ENCODE measurements around the gene CLN3. TPM values are rescaled to one million over a fixed set of nuclear protein-coding genes. Genes with fewer than 3 reads are reported as not detected.

CLN3 gene
- total and polyA plus RNA-seq, 2 of the 13 experiments (the other 11 are each of a cell fraction or from before 2014, with no cell fraction given), result 23.4 to 46.8 TPM

DNA sequence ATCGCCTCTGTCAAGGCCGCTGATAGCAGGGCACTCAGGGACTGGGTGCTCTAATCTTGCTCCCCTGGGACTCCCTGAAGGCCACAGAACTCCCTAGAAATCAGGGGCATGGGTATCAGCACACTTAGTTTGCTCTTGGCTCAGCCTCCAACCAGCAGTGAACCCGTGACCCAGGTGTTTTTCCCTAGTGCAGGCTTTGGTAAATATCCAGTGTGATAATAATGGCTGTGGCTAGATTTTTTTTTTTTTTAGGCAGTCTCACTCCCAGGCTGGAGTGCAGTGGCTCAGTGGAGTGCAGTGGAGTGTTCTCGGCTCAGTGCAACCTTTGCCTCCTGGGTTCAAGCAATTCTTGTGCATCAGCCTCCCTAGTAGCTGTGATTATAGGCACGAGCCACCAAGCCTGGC lies 36.6 kb upstream of the CLN3 start (continued):
- TF ChIP-seq, protein P1, sequence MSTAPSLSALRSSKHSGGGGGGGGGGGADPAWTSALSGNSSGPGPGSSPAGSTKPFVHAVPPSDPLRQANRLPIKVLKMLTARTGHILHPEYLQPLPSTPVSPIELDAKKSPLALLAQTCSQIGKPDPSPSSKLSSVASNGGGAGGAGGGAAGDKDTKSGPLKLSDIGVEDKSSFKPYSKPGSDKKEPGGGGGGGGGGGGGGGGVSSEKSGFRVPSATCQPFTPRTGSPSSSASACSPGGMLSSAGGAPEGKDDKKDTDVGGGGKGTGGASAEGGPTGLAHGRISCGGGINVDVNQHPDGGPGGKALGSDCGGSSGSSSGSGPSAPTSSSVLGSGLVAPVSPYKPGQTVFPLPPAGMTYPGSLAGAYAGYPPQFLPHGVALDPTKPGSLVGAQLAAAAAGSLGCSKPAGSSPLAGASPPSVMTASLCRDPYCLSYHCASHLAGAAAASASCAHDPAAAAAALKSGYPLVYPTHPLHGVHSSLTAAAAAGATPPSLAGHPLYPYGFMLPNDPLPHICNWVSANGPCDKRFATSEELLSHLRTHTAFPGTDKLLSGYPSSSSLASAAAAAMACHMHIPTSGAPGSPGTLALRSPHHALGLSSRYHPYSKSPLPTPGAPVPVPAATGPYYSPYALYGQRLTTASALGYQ (CRISPR knock-in tag; IDR thresholded peaks at IDR 0.05), result no peak
- no peak for TF ChIP-seq MLLT10 (CRISPR knock-in tag; IDR thresholded peaks at IDR 0.05)
- no peak for TF ChIP-seq AKAP8 (CRISPR knock-in tag; IDR thresholded peaks at IDR 0.05)
- TF ChIP-seq FLYWCH1 (CRISPR knock-in tag; IDR thresholded peaks at IDR 0.05), result no peak
- peak; percentile 25; the same call in 1 of the 2 replicates for TF ChIP-seq ZFX (CRISPR knock-in tag; IDR thresholded peaks at IDR 0.05; ENCODE audit: low read depth)
- no peak for TF ChIP-seq ZIK1 (CRISPR knock-in tag; IDR thresholded peaks at IDR 0.05; ENCODE audit: borderline replicate concordance, low read depth)
- no peak for TF ChIP-seq ZNF383 (CRISPR knock-in tag; IDR thresholded peaks at IDR 0.05; ENCODE audit: borderline replicate concordance)
- no peak for TF ChIP-seq NCOR1 (IDR thresholded peaks at IDR 0.05; ENCODE audit: borderline replicate concordance, low read length)
- TF ChIP-seq, protein P2, sequence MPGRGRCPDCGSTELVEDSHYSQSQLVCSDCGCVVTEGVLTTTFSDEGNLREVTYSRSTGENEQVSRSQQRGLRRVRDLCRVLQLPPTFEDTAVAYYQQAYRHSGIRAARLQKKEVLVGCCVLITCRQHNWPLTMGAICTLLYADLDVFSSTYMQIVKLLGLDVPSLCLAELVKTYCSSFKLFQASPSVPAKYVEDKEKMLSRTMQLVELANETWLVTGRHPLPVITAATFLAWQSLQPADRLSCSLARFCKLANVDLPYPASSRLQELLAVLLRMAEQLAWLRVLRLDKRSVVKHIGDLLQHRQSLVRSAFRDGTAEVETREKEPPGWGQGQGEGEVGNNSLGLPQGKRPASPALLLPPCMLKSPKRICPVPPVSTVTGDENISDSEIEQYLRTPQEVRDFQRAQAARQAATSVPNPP (CRISPR knock-in tag; IDR thresholded peaks at IDR 0.05), result 0 out of 2 replicates have a peak, but pooled peaks have one; percentile 47
- TF ChIP-seq, protein P3, sequence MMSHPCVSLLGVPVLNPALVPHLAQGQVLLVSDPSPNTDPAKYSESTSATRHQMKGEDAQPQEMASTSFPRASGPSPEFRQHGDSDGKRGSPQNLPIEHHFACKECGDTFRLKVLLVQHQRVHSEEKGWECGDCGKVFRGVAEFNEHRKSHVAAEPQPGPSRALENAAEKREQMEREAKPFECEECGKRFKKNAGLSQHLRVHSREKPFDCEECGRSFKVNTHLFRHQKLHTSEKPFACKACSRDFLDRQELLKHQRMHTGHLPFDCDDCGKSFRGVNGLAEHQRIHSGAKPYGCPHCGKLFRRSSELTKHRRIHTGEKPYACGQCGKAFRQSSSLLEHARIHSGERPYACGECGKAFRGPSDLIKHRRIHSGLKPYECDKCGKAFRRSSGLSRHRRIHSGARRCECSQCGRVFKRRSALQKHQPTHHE (CRISPR knock-in tag; IDR thresholded peaks at IDR 0.05; ENCODE audit: borderline replicate concordance), result no peak
- TF ChIP-seq NFRKB (IDR thresholded peaks at IDR 0.05), result no peak
- TF ChIP-seq ZNF543 (CRISPR knock-in tag; IDR thresholded peaks at IDR 0.05), result no peak
- no peak for TF ChIP-seq KLF11 (CRISPR knock-in tag; IDR thresholded peaks at IDR 0.05)
- TF ChIP-seq, protein P4, sequence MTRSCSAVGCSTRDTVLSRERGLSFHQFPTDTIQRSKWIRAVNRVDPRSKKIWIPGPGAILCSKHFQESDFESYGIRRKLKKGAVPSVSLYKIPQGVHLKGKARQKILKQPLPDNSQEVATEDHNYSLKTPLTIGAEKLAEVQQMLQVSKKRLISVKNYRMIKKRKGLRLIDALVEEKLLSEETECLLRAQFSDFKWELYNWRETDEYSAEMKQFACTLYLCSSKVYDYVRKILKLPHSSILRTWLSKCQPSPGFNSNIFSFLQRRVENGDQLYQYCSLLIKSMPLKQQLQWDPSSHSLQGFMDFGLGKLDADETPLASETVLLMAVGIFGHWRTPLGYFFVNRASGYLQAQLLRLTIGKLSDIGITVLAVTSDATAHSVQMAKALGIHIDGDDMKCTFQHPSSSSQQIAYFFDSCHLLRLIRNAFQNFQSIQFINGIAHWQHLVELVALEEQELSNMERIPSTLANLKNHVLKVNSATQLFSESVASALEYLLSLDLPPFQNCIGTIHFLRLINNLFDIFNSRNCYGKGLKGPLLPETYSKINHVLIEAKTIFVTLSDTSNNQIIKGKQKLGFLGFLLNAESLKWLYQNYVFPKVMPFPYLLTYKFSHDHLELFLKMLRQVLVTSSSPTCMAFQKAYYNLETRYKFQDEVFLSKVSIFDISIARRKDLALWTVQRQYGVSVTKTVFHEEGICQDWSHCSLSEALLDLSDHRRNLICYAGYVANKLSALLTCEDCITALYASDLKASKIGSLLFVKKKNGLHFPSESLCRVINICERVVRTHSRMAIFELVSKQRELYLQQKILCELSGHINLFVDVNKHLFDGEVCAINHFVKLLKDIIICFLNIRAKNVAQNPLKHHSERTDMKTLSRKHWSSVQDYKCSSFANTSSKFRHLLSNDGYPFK (CRISPR knock-in tag; IDR thresholded peaks at IDR 0.05; ENCODE audit: borderline replicate concordance), result no peak
- TF ChIP-seq BCL6 (CRISPR knock-in tag; IDR thresholded peaks at IDR 0.05), result peak; percentile 83
- no peak for TF ChIP-seq BRD4 (CRISPR knock-in tag; IDR thresholded peaks at IDR 0.05)
- no peak for TF ChIP-seq ZFP82 (CRISPR knock-in tag; IDR thresholded peaks at IDR 0.05; ENCODE audit: borderline replicate concordance)
- no peak for TF ChIP-seq SKI (IDR thresholded peaks at IDR 0.05; ENCODE audit: partially characterized antibody)
- TF ChIP-seq ZNF101 (CRISPR knock-in tag; IDR thresholded peaks at IDR 0.05; ENCODE audit: borderline replicate concordance, low read depth), result no peak
- TF ChIP-seq ZSCAN20 (CRISPR knock-in tag; IDR thresholded peaks at IDR 0.05; ENCODE audit: borderline replicate concordance), result no peak
- no peak for TF ChIP-seq MYNN (CRISPR knock-in tag; IDR thresholded peaks at IDR 0.05; ENCODE audit: low read depth)
- no peak for TF ChIP-seq MAF1 (CRISPR knock-in tag; IDR thresholded peaks at IDR 0.05; ENCODE audit: borderline replicate concordance)
- no peak for TF ChIP-seq ZFP36L1 (CRISPR knock-in tag; IDR thresholded peaks at IDR 0.05)
- TF ChIP-seq ZNF720 (CRISPR knock-in tag; IDR thresholded peaks at IDR 0.05), result no peak

Data from HepG2 (cell line).